IMR-90 (cell line): ENCODE measurements around the gene CACNG5. TPM values are rescaled to one million over a fixed set of nuclear protein-coding genes. Genes with fewer than 3 reads are reported as not detected.

ENCODE experiments used
- ATAC-seq: fragments of 200-7000 bp; cut with Tn5 transposase; 2 replicates; pipeline ENCODE4 v1.9.1; 2020; ENCODE audit warnings: low read depth, mild to moderate bottlenecking, moderate library complexity
- BruUV-seq: library from RNA; stranded (reverse); fragments of 400-500 nt; replicated peaks from 2 replicates; lab custom pipeline; 2021; lab: Mats Ljungman, UMichigan
- CTCF ChIA-PET: fragments of 300-600 bp; formaldehyde crosslinking; extraction: SDS; loops from one replicate; lab custom pipeline; 2021; ENCODE audit warnings: antibody characterized with exemption; lab: Yijun Ruan, JAX
- POLR2A ChIA-PET: fragments of 300-600 bp; sonication (Branson Sonifier 250); formaldehyde crosslinking; loops from one replicate; lab custom pipeline; 2022; ENCODE audit warnings: antibody characterized with exemption; ENCODE audit not compliant: unreplicated experiment; lab: Charles Lee
- DNase-seq: peaks from one replicate; pipeline ENCODE4 v3.0.0; 2013
- H2AFZ ChIP-seq: replicated peaks from 2 replicates; pipeline ENCODE3; 2013; ENCODE audit warnings: low read length, mild to moderate bottlenecking; ENCODE audit not compliant: poor library complexity
- H2AK5ac ChIP-seq: 2 replicates; pipeline ENCODE4 v1.6.1; 2013; ENCODE audit warnings: low read depth, low read length, inconsistent platforms
- H2AK9ac ChIP-seq: replicated peaks from 2 replicates; pipeline ENCODE3; 2013; ENCODE audit warnings: mild to moderate bottlenecking, low read depth, low read length, moderate library complexity; ENCODE audit not compliant: poor library complexity
- H2BK120ac ChIP-seq: 2 replicates; pipeline ENCODE4 v1.6.1; 2013; ENCODE audit warnings: low read depth, low read length, inconsistent platforms
- H2BK15ac ChIP-seq: 3 replicates; pipeline ENCODE4 v1.6.1; 2013; ENCODE audit warnings: low read depth, low read length, inconsistent platforms
- H2BK20ac ChIP-seq: 2 replicates; pipeline ENCODE4 v1.6.1; 2013; ENCODE audit warnings: low read depth, mild to moderate bottlenecking, inconsistent platforms, low read length, moderate library complexity
- H2BK5ac ChIP-seq: 2 replicates; pipeline ENCODE4 v1.6.1; 2013; ENCODE audit warnings: mild to moderate bottlenecking, low read depth, low read length, inconsistent platforms; ENCODE audit not compliant: poor library complexity, severe bottlenecking
- H3K14ac ChIP-seq: replicated peaks from 2 replicates; pipeline ENCODE4 v1.6.1; 2013; ENCODE audit warnings: low read depth, low read length, inconsistent platforms
- H3K18ac ChIP-seq: 2 replicates; pipeline ENCODE4 v1.6.1; 2013; ENCODE audit warnings: low read depth, low read length, control low read depth
- H3K23ac ChIP-seq: 2 replicates; pipeline ENCODE4 v1.6.1; 2013; ENCODE audit warnings: low read depth, low read length, inconsistent platforms
- H3K27ac ChIP-seq: 2 replicates; pipeline ENCODE4 v1.5.1; 2013; ENCODE audit warnings: mild to moderate bottlenecking, control low read depth, low read length; ENCODE audit not compliant: insufficient read depth
- H3K27me3 ChIP-seq: 2 replicates; pipeline ENCODE4 v1.6.1; 2013; ENCODE audit warnings: low read length; ENCODE audit not compliant: control insufficient read depth, insufficient read depth
- H3K36me3 ChIP-seq: 2 replicates; pipeline ENCODE4 v1.6.1; 2013; ENCODE audit warnings: low read length, mixed read lengths; ENCODE audit not compliant: control insufficient read depth, insufficient read depth
- H3K4ac ChIP-seq: 2 replicates; pipeline ENCODE4 v1.6.1; 2013; ENCODE audit warnings: low read depth, low read length, inconsistent platforms
- H3K4me1 ChIP-seq: 2 replicates; pipeline ENCODE4 v1.6.1; 2013; ENCODE audit warnings: low read length, mixed read lengths; ENCODE audit not compliant: control insufficient read depth, insufficient read depth
- H3K4me2 ChIP-seq: 2 replicates; pipeline ENCODE4 v1.6.1; 2013; ENCODE audit warnings: low read depth, mild to moderate bottlenecking, control low read depth, low read length, moderate library complexity
- H3K4me3 ChIP-seq: 2 replicates; pipeline ENCODE4 v1.5.1; 2013; ENCODE audit warnings: low read depth, mild to moderate bottlenecking, control low read depth, low read length, moderate library complexity; ENCODE audit not compliant: insufficient read depth
- H3K56ac ChIP-seq: 2 replicates; pipeline ENCODE4 v1.6.1; 2013; ENCODE audit warnings: low read length, inconsistent platforms; ENCODE audit not compliant: insufficient read depth; ENCODE audit errors: extremely low read depth
- H3K79me1 ChIP-seq, 2 experiments: 2 replicates each; pipeline ENCODE4 v1.6.1; 2013; ENCODE audit warnings: low read length in 2 of 2, inconsistent platforms in 1 of 2, low read depth in 1 of 2
- H3K9ac ChIP-seq: 2 replicates; pipeline ENCODE4 v1.6.1; 2013; ENCODE audit warnings: low read depth, low read length, control low read depth
- H3K9me1 ChIP-seq: 2 replicates; pipeline ENCODE4 v1.6.1; 2013; ENCODE audit warnings: low read length, inconsistent platforms; ENCODE audit not compliant: insufficient read depth
- H3K9me3 ChIP-seq: 2 replicates; pipeline ENCODE4 v1.6.1; 2013; ENCODE audit warnings: low read length; ENCODE audit not compliant: control insufficient read depth, insufficient read depth
- H4K20me1 ChIP-seq: 2 replicates; pipeline ENCODE4 v1.6.1; 2013; ENCODE audit warnings: low read length, inconsistent platforms; ENCODE audit not compliant: insufficient read depth
- H4K5ac ChIP-seq: 2 replicates; pipeline ENCODE4 v1.6.1; 2013; ENCODE audit warnings: mild to moderate bottlenecking, low read depth, low read length, control low read depth
- H4K8ac ChIP-seq, 2 experiments: 2 replicates each; pipeline ENCODE4 v1.6.1; 2013; ENCODE audit warnings: low read depth in 2 of 2, low read length in 2 of 2, control low read depth in 1 of 2, inconsistent platforms in 1 of 2
- H4K91ac ChIP-seq: 2 replicates; pipeline ENCODE4 v1.6.1; 2013; ENCODE audit warnings: low read depth, low read length, inconsistent platforms; ENCODE audit not compliant: insufficient read depth
- BHLHE40 ChIP-seq: fragments of 150-350 bp; IDR thresholded peaks from 2 replicates; pipeline ENCODE4 v1.6.1; 2016; ENCODE audit warnings: mild to moderate bottlenecking, low read depth, low read length
- CEBPB ChIP-seq: IDR thresholded peaks from 2 replicates; pipeline ENCODE4 v1.6.1; 2012; ENCODE audit warnings: low read depth, low read length, improper control_type of control experiment
- CHD1 ChIP-seq: IDR thresholded peaks from 2 replicates; pipeline ENCODE4 v1.6.1; 2012; ENCODE audit warnings: low read depth, low read length, improper control_type of control experiment
- CTCF ChIP-seq: conservative IDR thresholded peaks from 2 replicates; pipeline ENCODE4 v1.5.1; 2012; ENCODE audit warnings: mild to moderate bottlenecking, low read depth, low read length, improper control_type of control experiment
- ELK1 ChIP-seq: fragments of 150-350 bp; IDR thresholded peaks from 2 replicates; pipeline ENCODE4 v1.6.1; 2016; ENCODE audit warnings: low read depth, mild to moderate bottlenecking, low read length, moderate library complexity, borderline replicate concordance
- FOS ChIP-seq: fragments of 150-350 bp; IDR thresholded peaks from 2 replicates; pipeline ENCODE4 v1.6.1; 2016; ENCODE audit warnings: low read depth, low read length
- MAFK ChIP-seq: IDR thresholded peaks from 2 replicates; pipeline ENCODE4 v1.6.1; 2012; ENCODE audit warnings: low read depth, low read length, improper control_type of control experiment
- MAZ ChIP-seq: IDR thresholded peaks from 2 replicates; pipeline ENCODE4 v1.6.1; 2012; ENCODE audit warnings: low read depth, mild to moderate bottlenecking, low read length, improper control_type of control experiment, moderate library complexity, borderline replicate concordance
- MXI1 ChIP-seq: IDR thresholded peaks from 2 replicates; pipeline ENCODE4 v1.6.1; 2012; ENCODE audit warnings: low read depth, mild to moderate bottlenecking, low read length, moderate library complexity, borderline replicate concordance
- NFE2L2 ChIP-seq: fragments of 150-350 bp; IDR thresholded peaks from 2 replicates; pipeline ENCODE4 v1.6.1; 2016; ENCODE audit warnings: low read depth, mild to moderate bottlenecking, low read length
- POLR2A ChIP-seq: IDR thresholded peaks from 2 replicates; pipeline ENCODE4 v1.6.1; 2012; ENCODE audit warnings: mild to moderate bottlenecking, low read depth, low read length
- RAD21 ChIP-seq: IDR thresholded peaks from 2 replicates; pipeline ENCODE4 v1.6.1; 2012; ENCODE audit warnings: low read length, improper control_type of control experiment
- RCOR1 ChIP-seq: IDR thresholded peaks from 2 replicates; pipeline ENCODE4 v1.6.1; 2012; ENCODE audit warnings: mild to moderate bottlenecking, low read length, improper control_type of control experiment; ENCODE audit not compliant: insufficient replicate concordance
- RFX5 ChIP-seq: IDR thresholded peaks from 2 replicates; pipeline ENCODE4 v1.8.0; 2012; ENCODE audit warnings: low read depth, mild to moderate bottlenecking, low read length, moderate library complexity
- SMC3 ChIP-seq: fragments of 150-350 bp; IDR thresholded peaks from 2 replicates; pipeline ENCODE4 v1.6.1; 2016; ENCODE audit warnings: low read depth, mild to moderate bottlenecking, antibody characterized with exemption, low read length, moderate library complexity
- USF2 ChIP-seq: fragments of 150-350 bp; IDR thresholded peaks from 2 replicates; pipeline ENCODE4 v1.6.1; 2017; ENCODE audit warnings: mild to moderate bottlenecking, antibody characterized with exemption, low read length, low read depth
- WGBS, 2 experiments: methylation state at CpG; one replicate each; pipeline versions ENCODE4 v1.1.5 to v1.1.7; 2013; ENCODE audit warnings: missing lambda C conversion rate in 2 of 2; ENCODE audit not compliant: insufficient read length in 1 of 2; ENCODE audit errors: extremely low coverage in 2 of 2; 5-methylcytosine and 5-hydroxymethylcytosine counted together
- dilution Hi-C: fragments of 300-500 bp; cut with HindIII; formaldehyde crosslinking; loops from one replicate; pipeline ENCODE4 v1.14.3; 2018; ENCODE audit warnings: low sequenced_read_pairs; ENCODE audit not compliant: unreplicated experiment
- in situ Hi-C: fragments of 300-500 bp; cut with MboI; formaldehyde crosslinking; loops from 3 replicates; pipeline ENCODE4 v1.14.3; 2019; ENCODE audit warnings: low sequenced_read_pairs, inconsistent platforms, mixed read lengths
- intact Hi-C: fragments of 100-400 bp; cut with micrococcal nuclease; formaldehyde crosslinking; loops from 2 replicates; pipeline ENCODE4 v1.10.0; 2022
- polyA plus RNA-seq, 3 experiments: library from polyadenylated mRNA; depleted of rRNA; stranded (reverse); fragments of >200 nt; gene quantifications; 2 replicates each; pipeline ENCODE4 v1.2.3, GENCODE V29; 2012; ENCODE audit warnings: low replicate concordance in 1 of 3
- total RNA-seq: library from RNA; depleted of rRNA; stranded (reverse); fragments of >200 nt; gene quantifications from 2 replicates; pipeline ENCODE4 v1.2.3, GENCODE V29; 2012

Gene CACNG5
- total and polyA plus RNA-seq, 2 of the 4 experiments (the other 2 are of a cell fraction): not detected

- Histone ChIP-seq H2BK20ac (no peak overlapping the region), H2BK5ac (no peak overlapping the region), H4K5ac (no peak overlapping the region), H3K56ac (no peak overlapping the region), H2AFZ (no peak overlapping the region), H3K14ac (no peak overlapping the region), H4K91ac (no peak overlapping the region), H3K9ac (no peak overlapping the region), H3K4ac (no peak overlapping the region), H2BK120ac (no peak overlapping the region), H3K18ac (no peak overlapping the region), H4K20me1 (no peaks in the 10 kb centered on the region), H2AK9ac (no peak overlapping the region), H2AK5ac (no peak overlapping the region), H3K4me2 (no peak overlapping the region), H3K79me1 (no peaks in the 10 kb centered on the region), H3K36me3 (no peaks in the 10 kb centered on the region), H2BK15ac (no peak overlapping the region), H3K23ac (no peak overlapping the region), H3K27me3 (peaks cover 38% of the 10 kb centered on the region), H3K9me1 (no peaks in the 10 kb centered on the region), H3K4me1 (no peaks in the 10 kb centered on the region), H3K9me3 (peaks cover 4% of the 10 kb centered on the region), H4K8ac (no peak overlapping the region), H3K27ac (no peak overlapping the region), H3K4me3 (no peak overlapping the region)
- intact Hi-C loops: no loop called here
- ATAC-seq (no peak), DNase-seq (no peak)
- in situ Hi-C loops: no loop called here
- dilution Hi-C loops: no loop called here
- no TSS peak for BruUV-seq
- ChIA-PET CTCF (no interaction called here), POLR2A (no interaction called here)
- TF ChIP-seq RCOR1 (no peak), MAZ (no peak), RFX5 (no peak), ELK1 (no peak), NFE2L2 (no peak), MXI1 (no peak), POLR2A (no peak), BHLHE40 (no peak), FOS (no peak), CHD1 (no peak), SMC3 (no peak), CEBPB (no peak), CTCF (no peak), RAD21 (no peak), MAFK (no peak), USF2 (no peak)
- 67% methylated on average over 3 of the region's 12 CpGs; no CpG with 5 or more reads in 1 of the 2 experiments for WGBS, 2 experiments
Observed at GRCh38 chr17:66918896-66919295, 84.0 kb downstream of the CACNG5 start.
